ENCODE measurements around the gene TRIM29.
"Not testable (repeated sequence)": the region's sequence is repeated elsewhere in the genome, so short reads cannot be mapped to it uniquely, and the experiment has no call there.

TRIM29 gene

DNA sequence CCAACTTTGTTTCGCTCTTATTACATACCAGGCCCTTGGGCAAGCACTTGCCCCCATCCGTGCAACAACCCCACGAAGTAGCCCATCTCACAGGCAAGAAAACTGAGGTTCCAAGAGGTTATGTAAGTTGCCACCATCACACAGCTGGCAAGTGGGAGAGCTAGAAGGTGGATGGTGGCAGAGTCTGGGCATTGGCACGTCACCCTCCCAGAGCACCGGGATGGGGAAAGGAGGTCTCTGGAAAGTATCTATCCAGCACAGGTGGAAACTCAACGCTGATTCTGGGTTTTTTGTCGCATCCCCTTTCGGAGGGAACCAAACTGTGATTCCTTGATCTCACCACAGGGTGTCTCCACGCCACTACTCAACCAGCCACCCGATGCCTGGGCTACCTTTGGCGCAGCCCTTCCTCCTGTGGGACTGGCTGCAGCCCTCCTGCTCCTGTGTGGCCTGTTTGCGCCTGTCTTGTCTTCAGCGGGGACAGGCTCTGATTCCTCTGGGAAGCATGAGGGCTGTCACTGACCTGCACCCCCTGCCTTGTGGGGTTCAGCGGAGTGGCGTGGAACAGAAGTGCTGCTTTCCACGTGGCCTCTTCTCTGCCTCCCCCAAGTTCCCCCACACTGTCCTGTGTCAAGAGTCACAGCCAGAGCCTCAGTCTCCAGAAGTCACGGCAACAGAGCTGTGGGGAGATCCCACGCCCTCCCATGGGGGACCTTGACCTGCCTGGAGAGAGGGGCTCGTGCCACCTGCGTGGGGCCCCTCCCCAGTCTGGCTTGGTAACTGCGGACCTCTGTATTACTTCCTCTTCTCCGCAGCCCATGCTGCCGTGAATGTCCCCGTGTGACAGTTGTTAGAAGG lies 34.4 kb upstream of the TRIM29 start:
- DNase-seq = peak; percentile 87

DNA sequence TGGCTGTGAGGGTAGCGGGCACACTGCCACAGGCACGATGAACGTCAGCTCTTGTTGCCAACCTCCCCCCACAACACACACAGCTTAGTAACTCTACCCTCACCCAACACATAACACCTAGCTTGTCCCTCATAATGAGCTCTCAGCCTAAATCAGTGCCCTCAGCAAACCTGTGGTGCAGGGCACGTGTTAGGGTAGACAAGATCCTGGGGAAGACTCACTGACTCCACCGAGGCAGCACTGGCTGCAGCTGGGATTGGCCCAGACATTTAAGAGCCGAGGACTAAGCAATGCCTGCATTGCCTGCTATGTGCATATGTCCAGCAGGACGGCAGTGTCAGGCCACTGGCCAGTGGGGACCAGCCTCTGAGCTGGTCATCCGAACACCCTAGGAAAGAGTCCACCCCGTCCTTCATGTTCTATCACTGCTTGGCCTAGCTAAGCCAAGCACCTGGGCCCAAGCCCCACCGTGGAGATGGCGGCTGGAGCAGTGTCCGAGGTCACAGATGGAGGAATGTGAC lies 32.9 kb upstream of the TRIM29 start:
- no peak for DNase-seq

DNA sequence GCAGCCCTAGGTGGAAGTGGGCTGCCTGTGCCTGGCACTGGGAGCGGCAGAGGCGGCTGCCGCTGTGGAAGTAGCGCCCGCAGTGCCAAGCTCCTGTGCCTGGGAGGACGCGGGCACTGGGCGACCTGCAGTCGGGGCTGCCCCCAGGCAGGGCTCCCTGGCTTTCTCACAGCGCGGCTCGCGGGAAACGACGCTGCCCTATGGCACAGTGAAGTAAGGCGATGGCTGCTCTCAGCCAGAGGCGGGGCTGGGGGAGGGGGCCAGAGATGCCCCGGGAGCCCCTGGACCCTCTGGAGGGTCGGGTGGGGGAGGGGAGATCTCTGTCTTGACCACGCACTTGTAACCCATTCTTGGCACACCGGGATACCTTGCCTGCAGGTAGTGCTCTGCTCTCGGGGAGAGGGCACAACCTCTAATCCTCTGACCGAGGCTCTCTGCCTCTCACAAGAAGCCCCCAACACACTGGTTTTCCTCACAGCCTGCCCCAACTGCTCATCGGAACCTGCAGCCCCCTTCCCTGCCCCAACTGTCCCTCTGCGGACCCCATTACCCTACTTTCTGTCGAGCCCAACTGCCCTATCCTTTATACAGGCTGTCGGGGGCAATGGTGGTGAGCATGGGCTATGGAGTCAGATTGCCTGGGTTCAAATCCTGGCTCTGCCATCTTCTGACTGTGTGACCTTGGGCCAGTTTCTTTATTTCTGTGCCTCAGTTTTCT lies 32.2 kb upstream of the TRIM29 start:
- DNase-seq = peak; percentile 35

DNA sequence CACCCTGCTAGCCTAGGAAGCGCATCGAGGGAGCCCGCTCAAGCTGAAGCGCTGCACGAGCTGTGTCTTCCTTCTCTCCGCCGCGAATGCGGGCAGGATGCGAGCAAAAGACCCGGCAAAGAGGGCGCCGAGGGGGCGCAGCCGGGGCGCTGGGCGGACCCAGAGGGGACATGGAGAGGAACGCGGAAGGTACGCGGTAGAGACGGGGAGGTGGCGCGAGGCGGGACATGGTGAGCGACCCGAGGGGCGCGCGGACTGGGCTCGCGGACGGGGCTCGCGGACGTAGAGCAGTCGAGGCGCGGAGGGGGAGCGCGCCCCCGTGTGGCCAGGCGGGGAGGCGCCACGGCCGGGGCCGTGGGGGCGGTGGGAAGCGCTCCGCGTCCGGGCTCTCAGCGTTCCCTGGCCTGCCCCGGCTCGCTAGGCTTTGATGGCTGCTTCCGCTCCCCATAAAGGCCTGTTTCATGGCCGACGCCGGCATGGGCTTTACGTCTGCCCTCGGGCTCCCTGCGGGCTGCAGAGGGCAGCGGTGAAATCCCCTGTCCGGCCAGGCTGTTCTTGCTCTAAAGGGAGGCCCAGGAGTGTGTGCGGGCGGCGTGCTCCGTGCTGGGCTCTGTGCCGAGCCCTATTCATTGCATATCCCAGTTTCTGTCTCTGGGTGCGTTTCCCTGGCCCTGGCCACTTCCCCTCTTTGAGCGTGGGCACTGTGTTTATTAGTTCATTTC lies 31.2 kb upstream of the TRIM29 start:
- peak; percentile 87 for DNase-seq

DNA sequence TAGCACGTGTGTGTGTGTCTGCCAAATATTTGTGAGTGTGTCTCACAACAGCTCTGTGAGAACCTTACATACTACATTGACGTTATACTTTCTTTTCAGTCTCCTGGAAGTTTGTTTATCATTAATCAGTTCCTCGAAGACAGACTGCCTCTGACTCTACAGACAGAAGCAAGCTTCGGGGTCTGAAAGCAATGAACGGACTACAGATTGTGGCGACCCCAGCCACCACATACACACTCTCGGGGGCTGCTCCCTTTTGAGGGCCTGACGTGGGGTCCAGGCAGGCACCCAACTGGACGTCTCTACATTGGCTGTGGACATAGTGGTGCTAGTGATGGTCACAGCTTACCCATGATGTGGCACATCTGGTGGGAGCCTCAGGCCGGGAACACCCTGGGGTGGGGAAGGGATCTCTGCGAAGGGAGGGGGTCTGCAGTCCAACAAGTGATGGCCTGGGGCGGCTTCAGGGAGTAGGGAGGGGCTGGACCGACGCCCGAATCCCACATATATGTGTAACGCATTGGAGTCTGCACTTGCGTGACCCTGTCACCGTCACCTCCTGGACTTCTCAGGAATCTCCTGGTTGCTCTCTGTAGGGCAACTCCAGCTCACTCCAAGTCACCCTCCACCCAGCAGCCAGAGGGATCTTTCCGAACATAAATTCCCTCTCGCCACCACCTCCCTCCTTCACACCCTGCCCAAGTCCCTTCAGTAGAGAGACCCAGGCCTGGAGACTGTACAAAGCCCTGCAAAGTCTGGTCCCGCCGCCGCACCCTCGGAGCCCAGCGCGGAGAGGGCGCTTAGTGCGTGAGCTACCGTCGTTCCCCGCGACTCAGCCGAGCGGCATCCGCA lies 30.4 kb upstream of the TRIM29 start:
- no peak for DNase-seq

DNA sequence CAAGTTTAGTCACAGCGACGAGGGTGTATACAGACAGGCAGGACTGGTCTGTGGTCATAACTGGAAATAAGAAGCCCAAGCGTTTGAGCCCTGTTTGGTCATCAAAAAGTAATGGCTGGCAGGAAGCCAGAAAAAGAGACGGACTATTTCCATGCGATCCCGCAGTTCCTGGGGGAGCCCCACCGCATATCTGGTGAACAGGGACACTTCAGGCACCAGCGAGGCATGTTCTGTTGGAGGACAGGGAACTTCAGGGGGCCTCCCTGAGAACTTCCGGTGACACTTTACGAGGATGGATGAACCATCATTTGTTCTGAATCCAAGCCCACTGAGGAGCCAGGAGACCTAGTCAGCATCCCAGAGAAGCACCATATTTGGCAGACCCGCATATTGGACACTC lies 29.7 kb upstream of the TRIM29 start:
- DNase-seq = no peak

DNA sequence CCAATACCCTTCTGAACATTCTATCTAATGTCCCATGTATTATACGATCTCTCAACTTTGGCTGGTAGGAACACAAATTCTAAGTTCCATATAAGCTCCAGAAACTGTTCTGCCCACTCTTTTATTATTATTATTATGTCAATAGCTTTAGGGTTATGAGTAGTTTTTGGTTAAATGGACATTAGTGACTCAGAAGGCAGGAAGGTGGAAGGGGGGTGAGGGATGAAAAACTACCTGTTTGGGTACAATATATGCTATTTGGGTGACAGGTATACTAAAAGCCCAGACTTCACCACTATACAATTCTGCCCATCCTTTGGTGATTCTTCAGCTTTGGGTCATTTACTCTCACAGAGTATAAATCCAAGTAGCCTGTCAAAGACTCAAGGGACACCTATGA lies 22.5 kb upstream of the TRIM29 start:
- no peak for DNase-seq

DNA sequence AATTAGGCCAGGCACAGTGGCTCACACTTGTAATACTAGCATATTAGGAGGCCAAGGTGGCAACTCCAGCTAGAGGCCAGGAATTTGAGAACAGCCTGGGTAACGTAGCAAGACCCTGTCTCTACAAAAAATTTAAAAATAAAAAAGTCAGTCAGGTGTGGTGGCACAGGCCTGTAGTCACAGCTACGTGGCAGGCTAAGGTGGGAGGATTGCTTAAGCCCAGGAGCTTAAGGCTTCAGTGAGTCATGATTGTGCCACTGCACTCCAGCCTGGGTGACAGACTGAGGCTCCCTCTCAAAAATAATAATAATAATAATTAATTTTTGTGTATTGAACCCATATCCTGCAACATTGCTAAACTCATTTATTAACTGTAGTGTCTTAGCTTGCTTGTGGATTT lies 15.3 kb upstream of the TRIM29 start:
- DNase-seq = no peak

DNA sequence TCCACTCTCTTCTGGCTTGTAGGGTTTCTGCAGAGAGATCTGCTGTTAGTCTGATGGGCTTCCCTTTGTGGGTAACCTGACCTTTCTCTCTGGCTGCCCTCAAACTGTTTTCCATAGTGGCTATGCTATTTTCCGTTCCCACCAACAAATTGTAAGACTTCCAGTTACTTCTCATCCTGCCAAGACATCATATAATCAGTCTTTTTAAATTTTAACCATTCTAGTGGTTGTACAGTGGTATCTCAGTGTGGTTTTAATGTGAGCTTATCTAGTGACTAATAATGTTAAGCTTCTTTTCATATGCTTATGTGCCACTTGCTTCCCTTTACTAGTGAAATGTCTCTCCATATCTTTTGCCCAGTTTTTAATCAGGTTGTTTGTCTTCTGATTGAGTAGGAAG lies 13.6 kb upstream of the TRIM29 start:
- DNase-seq = no peak

DNA sequence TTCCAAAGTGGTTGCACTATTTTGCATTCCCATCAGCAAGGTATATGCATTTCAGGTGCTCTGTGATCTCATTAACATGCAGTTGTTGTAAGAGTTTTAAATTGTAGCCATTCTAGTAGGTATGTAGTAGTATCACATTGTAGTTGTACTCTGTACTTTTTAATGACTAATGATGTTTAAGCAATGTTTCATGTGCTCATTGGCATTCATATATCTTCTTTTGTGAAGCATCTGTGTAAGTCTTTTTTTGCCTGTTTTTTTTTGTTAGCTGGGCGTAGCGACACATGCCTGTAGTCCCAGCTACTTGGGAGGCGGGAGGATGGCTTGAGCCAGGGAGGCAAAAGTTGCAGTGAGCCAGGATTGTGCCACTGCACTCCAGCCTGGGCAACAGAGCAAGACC lies 11.3 kb upstream of the TRIM29 start:
- no peak for DNase-seq

DNA sequence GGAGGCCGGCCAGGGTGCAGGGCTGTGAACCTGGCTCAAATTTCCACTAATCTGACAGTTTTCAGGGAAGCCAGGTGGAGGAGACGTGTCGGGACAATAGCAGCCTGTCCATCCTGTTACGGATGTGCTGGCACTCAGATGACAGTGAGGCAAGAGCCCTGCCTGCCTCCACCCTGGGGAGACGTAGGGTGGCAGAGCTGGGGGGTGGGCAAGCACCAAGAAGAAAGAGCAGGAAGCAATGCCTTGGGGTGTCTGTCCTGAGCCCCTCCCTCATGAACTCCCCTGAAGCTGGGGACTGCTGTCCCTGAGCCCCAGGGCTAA lies 10.0 kb upstream of the TRIM29 start:
- DNase-seq = no peak

DNA sequence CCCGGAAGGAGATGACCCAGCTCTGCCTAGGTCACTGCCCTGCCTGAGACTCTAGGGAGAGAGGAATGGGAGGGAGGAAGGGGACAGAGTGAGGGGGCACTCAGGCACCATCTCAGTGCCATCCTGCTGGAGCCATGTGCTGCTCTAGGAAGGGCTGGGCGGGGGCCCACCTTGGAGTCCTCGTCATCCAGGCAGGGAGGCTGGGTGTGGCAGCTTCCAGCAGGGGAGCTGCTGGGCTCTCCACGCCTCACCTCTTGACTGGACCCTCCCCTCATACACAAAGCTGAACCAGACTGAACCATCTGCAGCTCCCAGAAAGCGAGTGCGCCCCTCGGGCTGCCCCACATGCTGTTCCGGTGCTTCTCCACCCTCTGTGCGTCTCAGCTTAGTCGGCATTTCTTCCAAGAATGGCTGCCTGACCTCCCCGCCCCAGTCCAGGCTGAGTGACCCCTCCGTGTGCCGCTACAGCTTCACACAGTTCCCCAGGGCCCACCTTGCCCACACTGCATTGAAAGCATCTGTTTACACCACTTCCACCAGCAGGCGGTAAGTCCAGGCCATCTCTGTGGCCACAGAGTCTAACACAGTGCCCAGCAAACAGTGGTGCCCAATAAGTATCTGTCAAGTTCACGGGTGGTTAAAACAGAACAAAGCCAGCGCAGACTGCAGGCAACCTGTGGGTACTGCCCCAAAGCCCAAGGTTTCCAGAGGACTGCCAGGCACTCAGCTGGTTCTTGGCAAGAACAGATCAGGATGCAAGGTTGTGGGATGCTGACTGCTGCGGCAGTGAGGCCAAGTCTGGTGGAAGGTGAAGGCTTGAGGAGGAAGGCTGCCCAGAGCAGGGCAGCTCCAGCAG lies 9.4 kb upstream of the TRIM29 start:
- DNase-seq = no peak

DNA sequence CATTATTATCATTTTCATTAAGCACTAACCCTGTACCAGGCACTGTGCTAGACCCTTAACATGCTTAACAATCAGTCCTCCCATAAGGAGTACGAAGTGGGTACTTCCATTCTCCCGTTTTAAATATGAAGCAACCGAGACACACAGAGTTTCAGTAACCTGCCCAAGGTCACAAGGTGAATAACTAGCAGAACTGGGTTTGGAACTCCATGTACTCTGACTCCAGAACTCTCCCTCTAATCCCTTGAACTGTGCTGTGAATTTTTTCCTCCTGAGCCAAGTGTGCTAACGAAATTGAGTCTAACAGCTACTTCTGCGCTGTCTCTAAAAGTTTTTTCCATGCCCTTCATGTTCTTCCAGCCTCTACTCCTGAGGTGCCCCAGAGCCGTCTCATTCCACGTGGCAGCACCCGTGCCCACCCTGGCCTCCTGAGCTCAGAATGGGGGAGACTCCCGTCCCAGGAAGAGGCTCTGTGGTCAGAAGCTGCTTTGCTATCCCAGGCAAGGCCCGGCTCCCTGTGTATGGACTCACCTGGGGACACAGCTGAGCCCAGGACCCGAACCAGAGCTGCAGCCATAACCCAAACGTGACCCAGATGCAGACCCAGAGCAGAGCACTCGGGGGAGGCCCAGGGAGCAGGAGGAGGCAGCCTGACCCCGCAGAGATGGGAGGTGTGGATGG lies 8.6 kb upstream of the TRIM29 start:
- DNase-seq = no peak

DNA sequence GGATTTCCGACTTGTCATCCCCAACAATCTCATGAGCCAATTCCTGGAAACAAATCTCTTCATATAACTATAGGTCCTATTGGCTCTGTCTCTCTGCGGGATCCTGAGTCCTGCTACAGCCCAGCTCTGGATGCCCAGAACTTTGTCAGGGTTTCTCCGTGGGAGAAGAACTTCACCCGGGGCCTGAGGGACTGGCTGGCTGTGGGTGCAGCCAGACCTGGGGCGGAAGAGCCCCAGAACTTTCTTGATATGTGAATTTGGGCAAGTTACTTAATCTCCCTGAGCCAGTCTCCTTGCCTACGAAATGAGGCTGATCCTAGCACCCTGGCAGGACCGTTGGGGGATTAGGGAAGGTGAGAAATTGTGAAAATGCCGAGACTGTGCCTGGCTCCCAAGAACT lies 6.6 kb upstream of the TRIM29 start:
- DNase-seq = no peak

DNA sequence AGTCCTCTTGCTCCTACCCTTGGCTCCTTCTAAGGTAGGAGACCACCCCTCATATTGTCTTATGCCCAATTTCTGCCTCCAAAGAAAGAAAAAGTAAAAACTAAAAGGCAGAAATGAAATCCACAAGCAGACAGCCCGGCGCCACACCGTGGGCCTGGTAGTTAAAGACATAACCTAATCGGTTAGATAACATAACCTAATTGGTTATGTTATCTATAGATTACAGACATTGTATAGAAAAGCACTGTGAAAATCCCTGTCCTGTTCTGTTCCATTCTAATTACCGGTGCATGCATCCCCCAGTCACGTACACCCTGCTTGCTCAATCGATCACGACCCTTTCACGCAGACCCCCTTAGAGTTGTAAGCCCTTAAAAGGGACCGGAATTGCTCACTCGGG lies 5.6 kb upstream of the TRIM29 start:
- DNase-seq = not testable (repeated sequence)

DNA sequence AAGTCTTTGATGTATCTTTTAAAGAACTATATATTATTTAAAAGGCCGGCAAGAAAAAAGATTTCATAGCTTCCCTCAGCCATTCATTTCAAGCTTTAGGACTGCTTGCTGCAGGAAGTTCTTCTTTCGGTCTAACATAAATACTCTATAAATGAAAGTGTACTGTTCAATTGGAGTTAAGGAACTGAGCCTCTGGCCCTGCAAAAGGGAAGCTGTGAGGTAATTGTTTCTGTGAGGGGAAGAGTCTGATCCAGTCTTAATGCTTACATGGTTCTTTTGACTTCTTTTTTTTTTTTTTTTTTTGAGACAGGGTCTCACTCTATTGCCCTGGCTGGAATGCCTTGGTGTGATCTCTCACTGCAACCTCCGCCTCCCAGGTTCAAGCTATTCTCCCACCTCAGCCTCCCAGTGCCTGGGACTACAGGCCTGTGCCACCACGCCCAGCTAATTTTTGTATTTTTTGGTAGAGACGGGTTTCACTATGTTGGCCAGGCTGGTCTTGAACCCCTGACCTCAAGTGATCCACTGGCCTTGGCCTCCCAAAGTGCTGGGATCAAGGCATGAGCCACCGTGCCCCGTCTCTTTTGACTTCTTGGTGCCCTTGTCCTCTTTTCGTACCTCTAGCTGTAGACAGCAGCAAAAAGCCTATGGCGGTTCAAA lies 4.7 kb upstream of the TRIM29 start:
- no peak for DNase-seq

DNA sequence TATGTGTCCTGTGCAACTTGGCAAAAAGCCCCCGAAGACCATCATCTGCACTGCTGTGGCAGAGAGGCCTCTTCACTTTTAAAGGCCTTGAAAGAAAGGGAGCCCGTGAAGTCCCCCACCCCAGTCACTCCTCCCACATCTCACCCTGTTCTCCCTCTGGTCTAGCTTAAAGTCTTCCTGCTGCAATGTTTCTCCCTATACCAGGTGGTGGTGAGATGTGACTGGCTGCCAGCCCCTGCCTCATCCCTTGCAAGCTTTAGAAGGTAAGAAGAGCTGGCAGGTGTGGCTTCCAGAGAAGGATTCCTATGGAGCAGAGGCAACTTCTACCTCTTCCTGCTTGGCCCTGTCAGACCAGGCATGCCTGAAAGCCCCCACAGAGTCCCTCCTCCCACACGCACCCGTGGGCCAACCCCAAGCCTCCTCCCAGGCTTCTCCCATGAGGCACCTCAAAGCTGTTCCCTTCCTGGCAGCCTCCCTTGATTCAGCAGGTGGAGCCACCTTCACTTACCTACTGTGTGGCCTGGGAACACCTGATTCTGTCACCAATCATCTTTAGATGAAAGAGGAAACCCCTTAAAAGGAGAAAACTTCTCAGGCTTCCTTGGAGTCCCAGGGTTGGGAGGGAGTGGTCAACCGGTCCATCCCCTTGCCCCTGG lies 4.0 kb upstream of the TRIM29 start:
- DNase-seq = peak; percentile 75

DNA sequence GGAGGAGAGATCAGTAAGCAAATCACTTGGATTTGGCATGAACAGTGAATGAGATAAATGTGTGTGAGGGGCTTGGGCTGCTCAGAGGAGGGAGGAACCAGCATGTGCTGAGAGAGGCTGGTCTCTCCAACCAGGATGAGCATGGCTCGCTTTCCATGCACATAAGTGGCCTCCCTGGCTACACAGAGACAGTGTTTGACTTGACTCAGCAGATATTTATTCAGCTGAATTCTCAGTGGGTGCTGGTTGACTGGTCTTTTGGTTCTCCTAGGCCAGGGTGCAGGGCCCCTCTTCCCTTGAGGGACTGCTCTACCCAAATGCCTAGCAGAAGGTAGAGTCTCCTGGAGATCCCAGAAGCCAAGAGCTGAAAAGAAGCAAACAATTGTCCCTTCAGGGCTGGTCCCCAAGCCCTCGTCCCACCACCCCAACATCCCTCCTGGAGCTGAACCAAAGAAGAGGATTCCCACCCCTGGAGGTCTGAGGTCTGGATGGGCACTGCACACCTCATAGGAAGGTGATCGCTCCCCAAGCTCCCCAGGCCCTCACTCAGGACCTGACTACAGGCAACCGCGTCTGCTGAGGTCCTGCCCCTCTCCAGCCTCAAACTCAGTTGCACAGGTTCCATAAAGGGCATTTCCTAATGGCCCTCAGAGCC lies 3.3 kb upstream of the TRIM29 start:
- DNase-seq = peak; percentile 92

DNA sequence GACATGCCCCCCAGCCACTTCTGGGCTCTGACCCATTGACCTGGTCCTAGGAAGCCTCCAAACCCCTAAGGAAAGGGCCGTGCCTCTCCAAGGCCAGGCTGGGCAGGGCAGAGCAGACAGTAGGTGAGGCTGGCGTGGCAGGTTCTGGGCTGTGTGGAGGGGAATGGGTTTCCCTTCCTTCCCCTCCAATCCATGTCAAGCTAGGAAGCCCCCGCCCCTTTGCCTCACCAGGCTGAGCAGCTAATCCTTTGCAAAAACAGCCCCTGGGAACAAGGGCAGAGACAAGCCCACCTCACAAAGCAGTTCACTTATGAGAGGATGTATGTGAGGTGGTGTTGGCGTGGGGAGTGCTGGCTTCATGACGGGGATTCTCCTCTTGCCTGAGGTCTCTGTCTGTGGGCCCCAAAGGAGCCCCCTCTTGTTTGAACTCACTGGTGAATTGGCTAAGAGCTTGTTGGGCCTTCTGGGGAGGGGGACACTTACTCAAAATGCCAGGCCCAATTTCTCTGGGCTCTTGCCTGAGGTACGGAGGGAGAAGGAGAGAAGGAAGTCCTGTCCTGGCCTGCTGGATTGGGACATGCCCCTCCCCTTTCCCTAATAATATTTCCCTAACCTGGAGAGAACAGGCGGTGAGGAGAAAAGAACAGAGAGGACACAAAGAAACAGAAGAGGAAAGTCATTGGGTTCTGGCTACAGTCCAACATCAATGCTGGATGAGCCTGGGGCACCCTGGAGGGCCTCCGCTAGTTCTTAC lies 1.6 kb upstream of the TRIM29 start:
- peak; percentile 65 for DNase-seq

All from DMS53 (cell line).